ENCODE measurements around the gene AKR7A3. TPM values are rescaled to one million over a fixed set of nuclear protein-coding genes. Genes with fewer than 3 reads are reported as not detected.

The AKR7A3 gene
- total and polyA plus RNA-seq, 2 of the 4 experiments (the other 2 are of a cell fraction) = 0.18 to 0.62 TPM

DNA sequence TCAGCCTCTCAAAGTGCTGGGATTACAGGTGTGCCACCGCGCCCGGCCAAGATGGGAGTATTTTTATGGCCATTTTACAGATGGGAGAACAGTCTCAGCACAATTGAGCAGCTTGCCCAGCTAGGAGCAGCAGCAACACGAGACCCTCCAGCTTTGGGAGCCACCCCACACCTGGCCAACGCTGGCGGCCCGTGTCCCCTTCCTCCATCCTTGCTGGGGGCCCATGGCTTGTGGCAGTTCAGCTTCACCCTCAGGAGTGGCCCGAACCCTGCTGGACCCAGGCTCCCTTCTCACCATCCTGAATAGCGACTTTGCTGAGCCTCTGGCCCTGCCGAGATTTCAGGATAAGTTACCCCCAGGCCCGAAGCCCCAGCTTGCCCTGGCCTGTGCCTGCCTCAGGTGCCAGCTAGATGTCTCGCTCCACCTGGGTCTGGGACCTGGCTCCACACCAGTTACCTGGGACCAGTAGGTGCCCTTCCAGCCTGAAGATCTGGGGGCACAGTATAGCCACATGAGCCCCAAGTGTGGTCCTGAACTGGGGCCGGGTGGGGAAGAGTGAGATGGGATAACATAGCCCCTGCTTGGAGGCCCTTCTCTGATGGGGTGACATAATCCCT lies 42.8 kb upstream of the AKR7A3 start:
- ChIA-PET POLR2A (ENCODE audit: unreplicated experiment) (no interaction called here), CTCF (no interaction called here)
- no peak overlapping the region for H3K18ac ChIP-seq (ENCODE audit: low read depth, low read length)
- H4K5ac ChIP-seq (ENCODE audit: low read depth, low read length) = no peak overlapping the region
- H3K23ac ChIP-seq (ENCODE audit: low read depth, low read length) = no peak overlapping the region
- no peak overlapping the region for H3K27ac ChIP-seq (ENCODE audit: insufficient read depth, low read length)
- no peak overlapping the region for H2BK15ac ChIP-seq (ENCODE audit: low read depth, low read length)
- TF ChIP-seq POLR2A (IDR thresholded peaks at IDR 0.05; ENCODE audit: low read depth, low read length) (no peak), RAD21 (IDR thresholded peaks at IDR 0.05; ENCODE audit: low read length) (no peak), BHLHE40 (IDR thresholded peaks at IDR 0.05; ENCODE audit: low read depth, low read length) (no peak), MAZ (IDR thresholded peaks at IDR 0.05; ENCODE audit: borderline replicate concordance, low read depth, low read length) (no peak), FOS (IDR thresholded peaks at IDR 0.05; ENCODE audit: low read depth, low read length) (no peak), RCOR1 (IDR thresholded peaks at IDR 0.05; ENCODE audit: insufficient replicate concordance, low read length) (no peak), MAFK (IDR thresholded peaks at IDR 0.05; ENCODE audit: low read depth, low read length) (no peak), RFX5 (IDR thresholded peaks at IDR 0.05; ENCODE audit: low read depth, low read length) (no peak), SMC3 (IDR thresholded peaks at IDR 0.05; ENCODE audit: low read depth, low read length) (no peak), CHD1 (IDR thresholded peaks at IDR 0.05; ENCODE audit: low read depth, low read length) (no peak), MXI1 (IDR thresholded peaks at IDR 0.05; ENCODE audit: borderline replicate concordance, low read depth, low read length) (no peak)
- TF ChIP-seq, protein P1, sequence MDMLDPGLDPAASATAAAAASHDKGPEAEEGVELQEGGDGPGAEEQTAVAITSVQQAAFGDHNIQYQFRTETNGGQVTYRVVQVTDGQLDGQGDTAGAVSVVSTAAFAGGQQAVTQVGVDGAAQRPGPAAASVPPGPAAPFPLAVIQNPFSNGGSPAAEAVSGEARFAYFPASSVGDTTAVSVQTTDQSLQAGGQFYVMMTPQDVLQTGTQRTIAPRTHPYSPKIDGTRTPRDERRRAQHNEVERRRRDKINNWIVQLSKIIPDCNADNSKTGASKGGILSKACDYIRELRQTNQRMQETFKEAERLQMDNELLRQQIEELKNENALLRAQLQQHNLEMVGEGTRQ (IDR thresholded peaks at IDR 0.05; ENCODE audit: low read depth, low read length) = no peak
- TF ChIP-seq, protein P2, sequence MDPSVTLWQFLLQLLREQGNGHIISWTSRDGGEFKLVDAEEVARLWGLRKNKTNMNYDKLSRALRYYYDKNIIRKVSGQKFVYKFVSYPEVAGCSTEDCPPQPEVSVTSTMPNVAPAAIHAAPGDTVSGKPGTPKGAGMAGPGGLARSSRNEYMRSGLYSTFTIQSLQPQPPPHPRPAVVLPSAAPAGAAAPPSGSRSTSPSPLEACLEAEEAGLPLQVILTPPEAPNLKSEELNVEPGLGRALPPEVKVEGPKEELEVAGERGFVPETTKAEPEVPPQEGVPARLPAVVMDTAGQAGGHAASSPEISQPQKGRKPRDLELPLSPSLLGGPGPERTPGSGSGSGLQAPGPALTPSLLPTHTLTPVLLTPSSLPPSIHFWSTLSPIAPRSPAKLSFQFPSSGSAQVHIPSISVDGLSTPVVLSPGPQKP (IDR thresholded peaks at IDR 0.05; ENCODE audit: borderline replicate concordance, low read depth, low read length) = no peak
- no peaks in the 10 kb centered on the region for H3K4me1 ChIP-seq (ENCODE audit: control insufficient read depth, insufficient read depth, low read length)
- no peak overlapping the region for H3K4me3 ChIP-seq (ENCODE audit: insufficient read depth, low read depth, low read length)
- no peaks in the 10 kb centered on the region for H3K9me3 ChIP-seq (ENCODE audit: control insufficient read depth, insufficient read depth, low read length)
- H2AK9ac ChIP-seq (replicated peaks; ENCODE audit: low read depth, low read length, poor library complexity) = no peak overlapping the region
- no peak overlapping the region for H4K8ac ChIP-seq (ENCODE audit: low read depth in 2 of 2, low read length in 2 of 2)
- H3K4ac ChIP-seq (ENCODE audit: low read depth, low read length) = no peak overlapping the region
- in situ Hi-C loops (cut with MboI; ENCODE audit: low sequenced_read_pairs) = no loop called here
- H3K36me3 ChIP-seq (ENCODE audit: control insufficient read depth, insufficient read depth, low read length) = peaks cover 29% of the 10 kb centered on the region
- no TSS peak for BruUV-seq (replicated peaks)
- no peak overlapping the region for H2AFZ ChIP-seq (replicated peaks; ENCODE audit: low read length, poor library complexity)
- dilution Hi-C loops (cut with HindIII; ENCODE audit: low sequenced_read_pairs, unreplicated experiment) = no loop called here
- WGBS, 2 experiments (ENCODE audit: extremely low coverage in 2 of 2, insufficient read length in 1 of 2) = 90% methylated on average over 10 of the region's 13 CpGs; no CpG with 5 or more reads in 1 of the 2 experiments
- H2BK120ac ChIP-seq (ENCODE audit: low read depth, low read length) = no peak overlapping the region
- H2AK5ac ChIP-seq (ENCODE audit: low read depth, low read length) = no peak overlapping the region
- DNase-seq = no peak
- H3K79me1 ChIP-seq (ENCODE audit: low read depth in 1 of 2, low read length in 2 of 2) = 0 out of 4 replicates have a peak, but pooled peaks cover 0 to 3% of the 10 kb centered on the region in 2 experiments
- peaks cover 9% of the 10 kb centered on the region; the same call in 1 of the 2 replicates for H3K9me1 ChIP-seq (ENCODE audit: insufficient read depth, low read length)
- no peak overlapping the region for H4K91ac ChIP-seq (ENCODE audit: insufficient read depth, low read depth, low read length)
- H3K4me2 ChIP-seq (ENCODE audit: low read depth, low read length) = no peak overlapping the region
- H3K9ac ChIP-seq (ENCODE audit: low read depth, low read length) = no peak overlapping the region
- no peaks in the 10 kb centered on the region for H3K27me3 ChIP-seq (ENCODE audit: control insufficient read depth, insufficient read depth, low read length)
- ATAC-seq (ENCODE audit: low read depth) = no peak
- H3K14ac ChIP-seq (replicated peaks; ENCODE audit: low read depth, low read length) = no peak overlapping the region
- no peak overlapping the region for H2BK20ac ChIP-seq (ENCODE audit: low read depth, low read length)
- no peak overlapping the region; the same call in 1 of the 2 replicates for H3K56ac ChIP-seq (ENCODE audit: extremely low read depth, insufficient read depth, low read length)
- peaks cover 5% of the 10 kb centered on the region for H4K20me1 ChIP-seq (ENCODE audit: insufficient read depth, low read length)
- intact Hi-C loops (cut with micrococcal nuclease) = no loop called here
- H2BK5ac ChIP-seq (ENCODE audit: low read depth, low read length, poor library complexity, severe bottlenecking) = no peak overlapping the region

All from IMR-90 (cell line).